Mucosa of stomach (tissue), 1 donor: Measurements from ENCODE around the gene KCTD16.

ENCODE experiments used
- H3K27me3 ChIP-seq: one replicate; pipeline ENCODE4 v1.7.0; 2013; ENCODE audit warnings: mild to moderate bottlenecking, low read length; ENCODE audit not compliant: control insufficient read depth, insufficient read depth
- H3K36me3 ChIP-seq: one replicate; pipeline ENCODE4 v1.7.0; 2013; ENCODE audit warnings: low read length; ENCODE audit not compliant: control insufficient read depth, insufficient read depth
- H3K4me1 ChIP-seq: one replicate; pipeline ENCODE4 v1.7.0; 2013; ENCODE audit warnings: mild to moderate bottlenecking, low read length; ENCODE audit not compliant: control insufficient read depth, insufficient read depth
- H3K4me3 ChIP-seq: one replicate; pipeline ENCODE4 v1.7.0; 2013; ENCODE audit warnings: low read length
- H3K9ac ChIP-seq: one replicate; pipeline ENCODE4 v1.7.0; 2013; ENCODE audit warnings: mild to moderate bottlenecking, low read length, moderate library complexity
- H3K9me3 ChIP-seq: one replicate; pipeline ENCODE4 v1.7.0; 2013; ENCODE audit warnings: mild to moderate bottlenecking, low read length, moderate library complexity; ENCODE audit not compliant: control insufficient read depth
- donor health status: Pancreatic carcinoma.

The KCTD16 gene

DNA sequence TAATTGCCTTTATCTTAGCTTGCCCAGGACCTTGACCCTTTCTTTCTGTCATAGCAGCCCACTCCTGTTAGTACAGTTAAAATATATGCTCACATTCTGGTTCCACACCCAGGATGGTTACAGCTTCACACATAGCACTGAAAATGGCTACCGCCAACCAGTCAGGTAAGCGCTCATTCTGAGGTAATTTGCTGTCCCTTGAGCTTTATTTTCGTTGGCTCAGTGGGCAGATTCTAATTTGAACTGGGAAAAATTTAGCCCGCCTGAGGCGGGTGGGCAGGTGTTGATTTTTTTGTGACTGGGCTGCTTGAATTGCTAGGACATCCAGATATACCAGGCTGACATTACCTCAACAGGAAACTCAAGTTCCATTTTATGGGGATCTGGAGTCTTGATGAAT, 137.5 kb downstream of the KCTD16 start:
- Histone ChIP-seq H3K9me3 (no peaks in the 10 kb centered on the region), H3K36me3 (no peaks in the 10 kb centered on the region), H3K4me3 (no peak overlapping the region), H3K4me1 (no peaks in the 10 kb centered on the region), H3K9ac (no peak overlapping the region), H3K27me3 (no peaks in the 10 kb centered on the region)

DNA sequence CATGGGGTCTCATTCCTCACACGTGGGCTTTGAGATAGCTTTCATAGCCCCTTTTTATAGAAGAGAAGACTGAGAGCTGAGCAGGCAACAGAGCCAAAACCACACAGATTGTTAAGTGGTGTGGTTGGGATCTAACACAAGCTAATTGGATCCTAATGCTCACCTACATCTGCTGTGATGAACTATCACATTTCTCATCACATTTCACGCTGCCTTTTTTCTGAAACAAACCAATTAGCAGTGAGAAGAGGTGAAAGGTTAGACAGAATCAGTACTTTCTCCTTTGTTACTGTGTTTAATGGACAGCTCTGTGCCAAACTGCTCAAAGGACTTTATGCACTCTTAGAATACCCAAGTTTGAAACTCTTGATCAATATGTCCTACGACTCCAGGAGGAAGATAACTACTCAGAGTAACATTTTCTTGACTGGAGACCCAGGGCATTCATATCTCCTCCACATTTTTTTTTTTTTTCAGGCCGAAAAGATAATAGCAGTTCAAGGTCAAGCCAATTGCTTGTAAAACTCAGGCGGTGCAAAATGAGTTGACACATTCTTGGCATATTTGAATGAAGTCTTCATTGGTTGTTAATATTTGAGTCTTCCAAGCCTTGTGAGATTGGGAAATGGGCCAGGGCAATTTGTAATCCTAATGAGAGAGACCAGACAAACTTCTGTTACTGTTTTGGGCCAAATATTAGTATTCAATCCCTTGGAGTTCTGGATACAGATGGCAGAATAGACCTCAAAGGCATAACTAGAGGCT, 138.4 kb downstream of the KCTD16 start:
- H3K27me3 ChIP-seq: no peaks in the 10 kb centered on the region
- H3K9me3 ChIP-seq: no peaks in the 10 kb centered on the region
- H3K4me3 ChIP-seq: no peak overlapping the region
- H3K36me3 ChIP-seq: no peaks in the 10 kb centered on the region
- no peak overlapping the region for H3K9ac ChIP-seq
- no peaks in the 10 kb centered on the region for H3K4me1 ChIP-seq

DNA sequence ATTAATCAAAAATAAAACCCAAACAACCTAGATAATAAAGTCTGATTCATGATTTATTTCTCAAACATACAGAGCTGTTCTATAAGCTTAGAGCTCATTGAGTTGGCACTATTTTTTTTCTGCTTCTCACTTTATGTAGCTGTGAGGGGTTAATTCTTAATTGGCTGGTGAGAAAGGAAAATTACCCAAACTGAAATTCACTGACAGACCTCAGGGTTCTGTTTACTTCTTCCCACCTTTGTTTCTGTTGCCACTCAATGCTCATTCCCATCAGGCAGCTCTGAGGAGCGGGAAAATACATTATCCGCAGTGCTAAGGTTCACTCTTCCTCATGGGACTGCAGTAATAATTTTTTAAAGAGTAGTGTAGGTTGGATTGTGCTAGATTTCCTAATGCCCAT, 139.9 kb downstream of the KCTD16 start:
- Histone ChIP-seq H3K27me3 (no peaks in the 10 kb centered on the region), H3K4me3 (no peak overlapping the region), H3K9ac (no peak overlapping the region), H3K4me1 (no peaks in the 10 kb centered on the region), H3K9me3 (no peaks in the 10 kb centered on the region), H3K36me3 (no peaks in the 10 kb centered on the region)

- no peak overlapping the region for H3K9ac ChIP-seq
- no peaks in the 10 kb centered on the region for H3K4me1 ChIP-seq
- H3K27me3 ChIP-seq: no peaks in the 10 kb centered on the region
- no peaks in the 10 kb centered on the region for H3K9me3 ChIP-seq
- no peaks in the 10 kb centered on the region for H3K36me3 ChIP-seq
- no peak overlapping the region for H3K4me3 ChIP-seq
Measured at GRCh38 chr5:144313147-144313726, 142.6 kb downstream of the KCTD16 start.

DNA sequence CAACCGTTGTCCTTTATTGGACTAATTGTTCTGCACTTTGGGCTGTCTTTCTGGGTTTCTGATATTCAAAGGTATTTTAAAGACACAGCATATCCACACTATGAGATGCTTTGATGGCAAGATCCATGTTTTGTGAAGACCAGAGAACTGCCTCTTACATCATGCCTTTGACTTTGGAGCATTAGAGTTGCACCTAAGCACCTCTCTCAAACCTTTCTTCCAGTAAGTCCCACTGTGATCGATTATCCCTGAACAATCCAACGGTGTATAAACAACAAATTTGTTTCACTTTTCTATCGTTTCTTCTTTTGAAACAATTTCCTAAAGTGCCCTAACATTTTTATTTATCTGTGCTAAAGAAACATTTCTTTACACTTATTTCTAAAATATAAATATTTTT, 144.4 kb downstream of the KCTD16 start:
- H3K36me3 ChIP-seq: no peaks in the 10 kb centered on the region

DNA sequence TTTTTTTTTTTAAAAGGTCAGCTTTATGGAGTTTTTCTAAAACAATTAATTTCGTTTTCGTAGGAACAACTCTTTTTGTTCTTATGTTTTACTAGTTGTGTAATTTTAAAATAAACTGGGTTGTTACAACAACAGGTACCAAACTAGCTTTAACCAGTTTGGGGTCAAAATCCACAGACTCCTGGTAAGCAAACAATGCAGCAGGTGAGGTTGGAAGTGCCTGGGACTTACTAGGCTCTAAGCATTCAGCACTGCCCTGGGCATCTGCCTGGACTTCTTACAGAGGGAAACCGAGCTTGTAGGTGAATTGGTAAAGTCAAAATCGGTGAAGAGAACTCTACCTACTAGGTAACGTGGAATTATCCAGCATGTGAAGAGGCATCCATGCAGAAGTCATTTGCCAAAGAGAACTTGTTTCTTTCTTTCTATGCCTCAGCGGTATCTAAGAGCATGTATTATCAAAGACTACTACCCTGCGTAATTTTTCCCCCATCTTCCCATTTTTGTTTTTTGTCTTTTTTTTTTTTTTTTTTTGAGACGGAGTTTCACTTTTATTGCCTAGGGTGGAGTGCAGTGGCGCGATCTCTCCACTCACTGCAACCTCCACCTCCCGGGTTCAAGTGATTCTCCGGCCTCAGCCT, 145.4 kb downstream of the KCTD16 start:
- no peaks in the 10 kb centered on the region for H3K9me3 ChIP-seq
- no peaks in the 10 kb centered on the region for H3K4me1 ChIP-seq
- no peak overlapping the region for H3K9ac ChIP-seq
- H3K27me3 ChIP-seq: no peaks in the 10 kb centered on the region
- no peaks in the 10 kb centered on the region for H3K36me3 ChIP-seq
- H3K4me3 ChIP-seq: no peak overlapping the region

More for the DNA sequence above, 144.4 kb downstream of the KCTD16 start:
- no peaks in the 10 kb centered on the region for H3K9me3 ChIP-seq
- no peak overlapping the region for H3K9ac ChIP-seq
- no peak overlapping the region for H3K4me3 ChIP-seq
- H3K4me1 ChIP-seq: no peaks in the 10 kb centered on the region
- H3K27me3 ChIP-seq: no peaks in the 10 kb centered on the region

DNA sequence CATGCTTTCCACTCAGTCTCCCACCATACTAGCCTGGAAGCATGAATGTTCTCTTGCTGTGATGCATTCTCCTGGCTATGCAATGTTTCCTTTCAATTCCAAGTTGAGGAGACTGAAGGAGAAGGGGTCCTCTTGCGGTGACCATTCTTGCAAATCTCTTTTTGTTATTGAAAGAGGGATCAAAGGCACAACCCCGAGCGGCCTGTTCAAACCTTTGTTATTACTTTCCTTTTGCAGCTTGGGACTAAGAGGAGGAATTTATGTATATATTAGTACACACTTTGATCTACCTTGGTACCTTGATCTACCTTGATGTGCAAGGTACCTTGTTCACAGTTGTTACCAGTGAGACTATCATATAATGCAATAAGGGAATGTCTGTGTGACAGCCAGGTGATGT, 147.3 kb downstream of the KCTD16 start:
- no peak overlapping the region for H3K4me3 ChIP-seq
- no peaks in the 10 kb centered on the region for H3K9me3 ChIP-seq
- no peaks in the 10 kb centered on the region for H3K36me3 ChIP-seq
- no peaks in the 10 kb centered on the region for H3K27me3 ChIP-seq
- H3K9ac ChIP-seq: no peak overlapping the region
- no peaks in the 10 kb centered on the region for H3K4me1 ChIP-seq

DNA sequence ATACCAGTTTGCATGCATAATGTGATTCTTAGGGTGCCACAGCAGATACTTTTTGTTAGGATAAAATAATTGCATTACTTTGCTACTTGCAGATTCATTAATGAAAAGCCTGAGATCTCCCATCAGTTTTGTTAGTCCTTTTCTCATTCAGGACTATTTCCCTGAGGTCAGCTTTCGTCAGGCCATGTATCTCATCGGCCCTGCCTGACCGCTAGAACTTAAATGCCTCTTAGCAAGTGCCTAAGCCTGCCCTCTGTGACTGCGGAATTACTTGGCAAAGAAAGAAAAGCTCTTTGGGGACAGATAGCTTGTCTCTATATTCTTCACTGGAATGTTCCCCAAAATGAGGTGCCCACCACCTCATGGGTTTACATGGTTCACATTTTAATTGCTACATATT, 147.8 kb downstream of the KCTD16 start:
- Histone ChIP-seq H3K9ac (no peak overlapping the region), H3K9me3 (no peaks in the 10 kb centered on the region), H3K4me1 (no peaks in the 10 kb centered on the region), H3K36me3 (no peaks in the 10 kb centered on the region), H3K4me3 (no peak overlapping the region), H3K27me3 (no peaks in the 10 kb centered on the region)

GRCh38 chr5:144323181-144323580, 152.5 kb downstream of the KCTD16 start:
- no peaks in the 10 kb centered on the region for H3K27me3 ChIP-seq
- no peaks in the 10 kb centered on the region for H3K4me1 ChIP-seq
- no peak overlapping the region for H3K9ac ChIP-seq
- H3K4me3 ChIP-seq: no peak overlapping the region
- no peaks in the 10 kb centered on the region for H3K9me3 ChIP-seq
- no peaks in the 10 kb centered on the region for H3K36me3 ChIP-seq

GRCh38 chr5:144325532-144325931, 154.9 kb downstream of the KCTD16 start:
- Histone ChIP-seq H3K9me3 (no peaks in the 10 kb centered on the region), H3K4me1 (no peaks in the 10 kb centered on the region), H3K27me3 (no peaks in the 10 kb centered on the region), H3K36me3 (no peaks in the 10 kb centered on the region), H3K9ac (no peak overlapping the region), H3K4me3 (no peak overlapping the region)

DNA sequence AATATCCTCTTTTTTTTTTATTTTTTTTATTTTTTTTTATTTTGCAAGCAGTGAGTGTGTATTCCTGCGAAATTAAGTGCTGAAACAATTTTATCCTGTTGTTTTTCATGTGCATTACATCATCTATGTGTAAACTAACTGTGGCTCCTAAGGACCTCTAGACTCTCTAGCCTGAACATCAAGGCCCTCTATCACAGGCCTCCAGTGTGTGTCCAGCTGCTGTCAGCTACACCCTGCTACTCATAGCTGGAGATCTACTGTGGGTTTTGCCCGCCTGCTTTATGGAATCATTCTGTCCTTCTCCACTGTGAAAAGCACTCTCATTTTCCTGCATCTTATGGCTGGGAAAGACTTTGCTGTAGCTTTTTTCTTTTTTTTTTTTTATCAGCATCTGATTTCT, 157.8 kb downstream of the KCTD16 start:
- Histone ChIP-seq H3K9ac (no peak overlapping the region), H3K4me1 (no peaks in the 10 kb centered on the region), H3K27me3 (no peaks in the 10 kb centered on the region), H3K4me3 (no peak overlapping the region), H3K36me3 (no peaks in the 10 kb centered on the region), H3K9me3 (no peaks in the 10 kb centered on the region)

DNA sequence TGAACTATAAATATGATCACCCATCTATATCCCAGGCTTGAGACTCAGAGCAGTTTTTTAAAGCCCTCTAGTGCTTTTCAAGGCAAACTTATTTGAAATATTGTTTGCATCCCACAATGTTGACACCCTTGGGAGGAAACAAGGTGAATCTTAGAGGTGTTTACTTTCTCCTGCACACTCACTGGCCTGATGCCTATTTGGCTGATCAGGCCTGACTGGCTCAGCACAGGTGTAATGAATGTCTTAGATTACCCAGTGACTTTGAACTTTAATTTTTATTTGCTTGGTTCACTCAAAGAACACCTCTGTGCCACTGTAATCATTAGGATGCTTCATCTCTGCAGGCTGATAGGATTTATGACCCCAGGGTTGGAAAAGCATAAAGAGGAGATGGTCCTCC, 158.3 kb downstream of the KCTD16 start:
- Histone ChIP-seq H3K9ac (no peak overlapping the region), H3K9me3 (no peaks in the 10 kb centered on the region), H3K36me3 (no peaks in the 10 kb centered on the region), H3K27me3 (no peaks in the 10 kb centered on the region), H3K4me1 (no peaks in the 10 kb centered on the region), H3K4me3 (no peak overlapping the region)
